DND-41 (cell line): Measurements from ENCODE around the gene AKIRIN2.

Experiments
- CTCF ChIP-seq: IDR thresholded peaks from 2 replicates; pipeline ENCODE4 v1.5.1; 2012; ENCODE audit warnings: borderline replicate concordance, low read length, moderate library complexity, mild to moderate bottlenecking; ENCODE audit not compliant: poor library complexity, severe bottlenecking; ENCODE audit errors: extremely low read depth
- EZH2 ChIP-seq: IDR thresholded peaks from 3 replicates; pipeline ENCODE4 v1.6.1; 2012; ENCODE audit warnings: borderline replicate concordance, low read depth, mild to moderate bottlenecking, moderate library complexity, low read length, inconsistent platforms; ENCODE audit not compliant: severe bottlenecking

DNA sequence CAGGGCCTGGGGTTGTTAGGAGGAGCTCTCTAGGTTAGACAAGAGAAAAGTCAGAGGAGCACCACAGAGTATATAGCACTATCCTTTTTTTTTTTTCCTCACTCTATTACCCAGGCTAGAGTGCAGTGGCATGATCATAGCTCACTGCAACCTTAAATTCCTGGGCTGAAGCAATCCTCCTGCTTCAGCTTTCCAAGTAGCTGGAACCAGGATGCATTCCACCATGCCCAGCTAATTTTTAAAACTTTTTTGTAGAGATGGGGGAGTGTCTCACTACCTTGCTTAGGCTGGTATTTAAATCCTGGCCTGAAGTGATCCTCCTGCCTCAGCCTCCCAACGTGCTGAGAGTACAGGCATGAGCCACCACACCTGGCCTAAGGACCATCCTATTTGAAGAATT is 19.3 kb upstream of the AKIRIN2 start:
- TF ChIP-seq CTCF = no peak
- no peak for TF ChIP-seq EZH2
